MM.1S (cell line): ENCODE data around the gene PIMREG.

Source experiments
- DNase-seq: peaks from one replicate; pipeline ENCODE4 v3.0.0-alpha.2; 2015
- H2AFZ ChIP-seq: fragments of 300-600 bp; sonication (generic); 2 replicates; pipeline ENCODE4 v1.6.0; 2016; ENCODE audit warnings: antibody characterized with exemption, low read length
- H3F3A ChIP-seq: fragments of 300-600 bp; sonication (generic); 2 replicates; pipeline ENCODE4 v1.6.1; 2016; ENCODE audit warnings: mild to moderate bottlenecking, antibody characterized with exemption, low read length, moderate library complexity, mixed read lengths; ENCODE audit not compliant: insufficient read depth
- H3K27ac ChIP-seq: fragments of 300-600 bp; sonication (generic); 2 replicates; pipeline ENCODE4 v1.5.1; 2016; ENCODE audit warnings: mild to moderate bottlenecking, low read length
- H3K27me3 ChIP-seq: fragments of 300-600 bp; sonication (generic); replicated peaks from 2 replicates; pipeline ENCODE4 v1.6.0; 2016; ENCODE audit warnings: low read length; ENCODE audit not compliant: insufficient read depth
- H3K36me3 ChIP-seq: fragments of 300-600 bp; sonication (generic); replicated peaks from 2 replicates; pipeline ENCODE4 v1.6.1; 2016; ENCODE audit warnings: mild to moderate bottlenecking, low read length, mixed read lengths; ENCODE audit not compliant: insufficient read depth
- H3K4me1 ChIP-seq: fragments of 300-600 bp; sonication (generic); 2 replicates; pipeline ENCODE4 v1.6.1; 2016; ENCODE audit warnings: low read length, mixed read lengths
- H3K4me2 ChIP-seq: fragments of 300-600 bp; sonication (generic); 2 replicates; pipeline ENCODE4 v1.6.0; 2016; ENCODE audit warnings: low read depth, low read length
- H3K4me3 ChIP-seq: fragments of 300-600 bp; sonication (generic); 2 replicates; pipeline ENCODE4 v1.5.1; 2016; ENCODE audit warnings: low read length, mixed read lengths
- H3K79me2 ChIP-seq: fragments of 300-600 bp; sonication (generic); 2 replicates; pipeline ENCODE4 v1.6.1; 2016; ENCODE audit warnings: mixed run types, low read length, mixed read lengths
- H3K9ac ChIP-seq: fragments of 300-600 bp; sonication (generic); 2 replicates; pipeline ENCODE4 v1.6.1; 2016; ENCODE audit warnings: low read length, mixed read lengths
- H3K9me2 ChIP-seq: fragments of 300-600 bp; sonication (generic); replicated peaks from 2 replicates; pipeline ENCODE4 v1.6.1; 2016; ENCODE audit warnings: mild to moderate bottlenecking, low read length, mixed read lengths; ENCODE audit not compliant: insufficient read depth
- H3K9me3 ChIP-seq: fragments of 300-600 bp; sonication (generic); replicated peaks from 2 replicates; pipeline ENCODE4 v1.6.1; 2016; ENCODE audit warnings: mild to moderate bottlenecking, low read length, mixed read lengths; ENCODE audit not compliant: insufficient read depth
- H4K20me1 ChIP-seq: fragments of 300-600 bp; sonication (generic); 2 replicates; pipeline ENCODE4 v1.6.1; 2016; ENCODE audit warnings: mild to moderate bottlenecking, low read length, moderate library complexity, mixed read lengths; ENCODE audit not compliant: insufficient read depth
- EZH2 ChIP-seq: fragments of 300-600 bp; sonication (generic); optimal IDR thresholded peaks from 2 replicates; pipeline ENCODE3; 2017; ENCODE audit warnings: low read depth, mild to moderate bottlenecking, antibody characterized with exemption, low read length, mixed read lengths
- EZH2phosphoT487 ChIP-seq: fragments of 300-600 bp; sonication (generic); IDR thresholded peaks from 2 replicates; pipeline ENCODE4 v1.6.1; 2018; ENCODE audit warnings: antibody characterized with exemption, low read length
- TF ChIP-seq, protein P1 (sequence below): fragments of 300-600 bp; sonication (generic); IDR thresholded peaks from 2 replicates; pipeline ENCODE4 v1.5.1; 2016; ENCODE audit warnings: antibody characterized with exemption, low read length, mixed read lengths

The PIMREG gene

GRCh38 chr17:6460531-6461161 is 16.4 kb downstream of the PIMREG start:
- Histone ChIP-seq H3K79me2 (no peaks in the 10 kb centered on the region), H4K20me1 (no peaks in the 10 kb centered on the region), H3K9ac (no peak overlapping the region), H3K9me2 (no peaks in the 10 kb centered on the region), H3F3A (no peaks in the 10 kb centered on the region; the same call in 1 of the 2 replicates), H3K27me3 (peaks cover 50% of the 10 kb centered on the region), H3K4me1 (peaks cover 11% of the 10 kb centered on the region), H3K36me3 (no peaks in the 10 kb centered on the region), H3K4me2 (no peak overlapping the region), H3K4me3 (no peak overlapping the region), H2AFZ (no peak overlapping the region), H3K9me3 (no peaks in the 10 kb centered on the region), H3K27ac (no peak overlapping the region)
- DNase-seq: no peak
- TF ChIP-seq EZH2phosphoT487 (no peak), EZH2 (no peak)
- TF ChIP-seq, protein P1, sequence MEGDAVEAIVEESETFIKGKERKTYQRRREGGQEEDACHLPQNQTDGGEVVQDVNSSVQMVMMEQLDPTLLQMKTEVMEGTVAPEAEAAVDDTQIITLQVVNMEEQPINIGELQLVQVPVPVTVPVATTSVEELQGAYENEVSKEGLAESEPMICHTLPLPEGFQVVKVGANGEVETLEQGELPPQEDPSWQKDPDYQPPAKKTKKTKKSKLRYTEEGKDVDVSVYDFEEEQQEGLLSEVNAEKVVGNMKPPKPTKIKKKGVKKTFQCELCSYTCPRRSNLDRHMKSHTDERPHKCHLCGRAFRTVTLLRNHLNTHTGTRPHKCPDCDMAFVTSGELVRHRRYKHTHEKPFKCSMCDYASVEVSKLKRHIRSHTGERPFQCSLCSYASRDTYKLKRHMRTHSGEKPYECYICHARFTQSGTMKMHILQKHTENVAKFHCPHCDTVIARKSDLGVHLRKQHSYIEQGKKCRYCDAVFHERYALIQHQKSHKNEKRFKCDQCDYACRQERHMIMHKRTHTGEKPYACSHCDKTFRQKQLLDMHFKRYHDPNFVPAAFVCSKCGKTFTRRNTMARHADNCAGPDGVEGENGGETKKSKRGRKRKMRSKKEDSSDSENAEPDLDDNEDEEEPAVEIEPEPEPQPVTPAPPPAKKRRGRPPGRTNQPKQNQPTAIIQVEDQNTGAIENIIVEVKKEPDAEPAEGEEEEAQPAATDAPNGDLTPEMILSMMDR: no peak

DNA sequence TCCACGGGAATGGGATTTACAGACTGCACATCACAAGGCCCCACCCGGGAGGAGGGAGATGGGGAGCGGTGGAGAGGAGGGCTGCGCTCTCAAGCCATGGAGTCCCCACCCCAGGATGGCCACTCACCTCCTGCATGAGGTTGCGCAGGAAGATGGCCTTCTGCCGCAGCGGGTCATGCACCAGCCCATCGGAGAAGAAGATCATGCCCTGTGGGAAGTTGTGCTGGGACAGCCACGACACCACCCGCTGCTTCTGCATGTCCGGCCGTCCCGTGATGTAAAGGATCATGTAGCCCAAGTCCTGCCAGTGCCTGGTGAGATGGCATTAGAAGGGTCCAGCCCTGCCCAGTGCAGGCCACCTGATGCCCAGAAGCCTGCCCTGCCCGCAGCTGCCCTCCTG is 17.0 kb downstream of the PIMREG start:
- Histone ChIP-seq H3K27me3 (peaks cover 56% of the 10 kb centered on the region), H3F3A (no peaks in the 10 kb centered on the region), H3K79me2 (no peaks in the 10 kb centered on the region), H3K27ac (no peak overlapping the region), H4K20me1 (no peaks in the 10 kb centered on the region), H3K4me1 (peaks cover 11% of the 10 kb centered on the region), H2AFZ (no peak overlapping the region), H3K9me2 (no peaks in the 10 kb centered on the region), H3K4me3 (no peak overlapping the region), H3K4me2 (no peak overlapping the region), H3K36me3 (no peaks in the 10 kb centered on the region), H3K9ac (no peak overlapping the region), H3K9me3 (no peaks in the 10 kb centered on the region)
- no peak for DNase-seq
- no peak for TF ChIP-seq EZH2
- no peak for TF ChIP-seq EZH2phosphoT487
- TF ChIP-seq, protein P1: no peak

- no peak overlapping the region for H3K9ac ChIP-seq
- no peak for DNase-seq
- no peak for TF ChIP-seq EZH2
- no peak for TF ChIP-seq EZH2phosphoT487
- TF ChIP-seq, protein P1: no peak
- peaks cover 5% of the 10 kb centered on the region for H3K4me1 ChIP-seq
- H3K36me3 ChIP-seq: no peaks in the 10 kb centered on the region
- no peak overlapping the region for H2AFZ ChIP-seq
- H3K9me3 ChIP-seq: no peaks in the 10 kb centered on the region
- no peaks in the 10 kb centered on the region for H3K9me2 ChIP-seq
- peaks cover 61% of the 10 kb centered on the region for H3K27me3 ChIP-seq
- H3K4me2 ChIP-seq: no peak overlapping the region
- no peaks in the 10 kb centered on the region for H3F3A ChIP-seq
- H3K27ac ChIP-seq: no peak overlapping the region
- H3K4me3 ChIP-seq: no peak overlapping the region
- H3K79me2 ChIP-seq: no peaks in the 10 kb centered on the region
- no peaks in the 10 kb centered on the region for H4K20me1 ChIP-seq
These were observed 17.7 kb downstream of the PIMREG start for GRCh38 chr17:6461792-6462524.
